ENCODE results near the gene EML4.
"Not testable (repeated sequence)": the region's sequence is repeated elsewhere in the genome, so short reads cannot be mapped to it uniquely, and the experiment has no call there.

EML4 gene

DNA sequence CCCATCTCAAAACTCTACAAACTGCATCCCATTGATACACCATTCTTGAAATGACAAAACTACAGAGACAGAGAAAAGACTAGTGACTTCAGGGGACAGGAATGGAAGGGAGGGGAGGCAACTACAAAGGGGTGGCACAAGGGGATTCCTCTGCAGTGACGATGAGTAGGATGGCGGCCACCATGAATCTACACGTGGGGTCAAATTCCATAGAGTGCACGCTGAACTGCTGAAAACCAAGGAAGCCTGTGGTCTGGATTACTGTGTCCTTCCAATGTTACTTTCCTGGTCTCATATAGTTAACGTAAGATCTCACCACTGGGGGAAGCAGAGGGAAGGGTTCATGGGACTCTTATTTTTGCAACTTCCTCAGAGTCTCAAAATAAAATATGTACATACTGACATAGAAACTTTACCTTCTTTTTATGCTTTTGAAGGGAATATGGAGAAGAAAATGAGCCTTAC, 168.2 kb downstream of the EML4 start:
- DNase-seq (ENCODE audit: low read depth, low spot score), result no peak
- H3K4me3 ChIP-seq (ENCODE audit: low read length), result no peak overlapping the region

DNA sequence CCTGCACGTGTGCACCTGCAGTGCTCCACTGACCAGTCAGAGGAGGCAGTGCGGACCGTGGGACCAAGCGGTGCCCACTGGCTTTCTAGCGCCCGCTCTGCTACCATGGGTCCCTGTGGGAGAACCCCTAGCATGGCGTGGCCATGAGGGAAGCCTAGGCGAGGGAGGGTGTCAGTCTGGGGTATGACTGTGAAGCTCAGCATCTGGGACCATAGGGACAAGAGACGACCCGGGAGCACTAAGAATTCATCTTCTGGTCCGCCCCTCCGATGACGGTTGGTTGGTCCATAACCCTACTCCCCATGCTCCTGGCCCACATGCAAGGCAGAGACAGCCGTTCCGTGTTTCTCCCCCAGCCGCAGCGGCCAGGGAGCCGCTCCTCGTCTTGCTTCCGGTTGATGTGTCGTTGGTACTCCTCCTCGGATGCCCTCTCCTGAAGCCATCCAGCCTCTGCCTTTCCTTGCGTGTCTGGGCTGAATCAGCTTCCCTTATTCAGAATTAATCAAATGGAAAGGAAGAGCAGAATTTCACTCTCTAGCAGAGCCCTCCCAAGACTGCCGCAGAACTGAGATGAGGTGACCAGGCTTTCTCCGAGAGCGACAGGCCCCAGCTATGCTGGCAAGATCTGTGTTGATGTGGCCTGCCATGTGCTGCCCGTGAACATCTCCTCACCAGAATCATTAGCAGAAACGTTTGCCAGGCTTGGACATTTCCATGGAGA, 168.9 kb downstream of the EML4 start:
- DNase-seq (ENCODE audit: low read depth, low spot score), result no peak
- no peak overlapping the region for H3K4me3 ChIP-seq (ENCODE audit: low read length)

DNA sequence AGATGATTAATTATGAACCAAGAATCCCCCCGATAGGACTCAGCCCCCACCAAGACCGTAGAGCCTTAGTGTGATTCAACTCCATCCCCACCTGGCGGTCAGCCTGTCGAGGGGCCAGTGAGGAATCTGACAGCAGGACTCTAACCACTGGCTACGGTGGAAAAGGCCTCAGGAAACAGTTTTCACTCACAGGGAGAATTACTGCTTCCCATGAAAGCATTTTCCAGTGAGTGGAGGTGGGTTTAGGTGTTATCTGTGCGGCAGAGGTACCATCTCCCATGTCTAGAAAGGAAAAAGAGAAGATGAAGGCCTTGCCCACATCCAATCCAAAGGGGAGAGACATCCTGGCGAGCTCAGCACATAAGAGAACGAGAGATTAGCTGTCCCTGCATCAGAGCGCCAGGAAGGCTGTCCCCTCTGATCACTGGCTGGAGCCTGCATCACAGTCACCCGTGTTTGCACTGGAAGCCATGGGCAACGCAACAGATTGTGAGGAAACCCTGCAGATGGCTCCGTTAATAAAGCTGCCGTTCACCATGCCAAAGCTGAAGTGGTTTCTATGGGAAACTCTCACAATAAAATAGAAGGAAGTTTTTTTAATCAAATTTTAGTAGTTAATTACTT, 169.5 kb downstream of the EML4 start:
- no peak overlapping the region for H3K4me3 ChIP-seq (ENCODE audit: low read length)
- no peak for DNase-seq (ENCODE audit: low read depth, low spot score)

DNA sequence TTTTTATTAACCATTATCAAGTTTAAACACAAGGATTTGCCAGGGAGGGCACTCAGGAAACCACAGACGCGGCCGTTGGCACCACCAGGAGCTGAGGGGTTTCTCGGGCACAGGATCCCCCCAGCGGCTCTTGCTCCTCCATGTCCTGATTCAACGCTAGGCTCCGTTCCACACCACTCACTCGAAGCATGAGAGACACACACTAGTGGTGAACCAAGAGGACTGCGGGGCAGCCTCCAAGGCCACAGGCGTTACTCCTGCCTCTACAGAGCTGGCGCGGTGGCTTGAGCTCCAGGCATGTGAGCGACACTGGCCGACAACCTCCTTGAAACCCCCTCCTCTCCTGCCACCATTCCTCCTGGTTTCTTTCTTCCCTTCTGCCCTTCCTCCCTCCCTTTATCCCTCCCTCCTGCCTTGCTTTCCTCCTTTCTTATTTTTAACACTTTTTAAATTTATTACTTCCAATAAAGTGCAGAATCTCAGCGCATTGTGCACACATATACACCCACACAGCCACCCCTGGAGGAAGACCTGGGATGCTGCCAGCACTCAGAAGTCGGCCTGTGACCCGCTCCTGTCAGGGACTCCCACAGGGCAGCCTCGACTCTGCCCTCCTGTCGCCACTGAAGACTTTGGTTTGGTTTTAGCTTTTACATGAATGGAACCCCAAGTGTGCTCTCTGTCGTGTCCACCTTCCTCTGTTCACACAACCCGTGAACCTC, 170.2 kb downstream of the EML4 start:
- H3K4me3 ChIP-seq (ENCODE audit: low read length), result no peak overlapping the region
- no peak for DNase-seq (ENCODE audit: low read depth, low spot score)

DNA sequence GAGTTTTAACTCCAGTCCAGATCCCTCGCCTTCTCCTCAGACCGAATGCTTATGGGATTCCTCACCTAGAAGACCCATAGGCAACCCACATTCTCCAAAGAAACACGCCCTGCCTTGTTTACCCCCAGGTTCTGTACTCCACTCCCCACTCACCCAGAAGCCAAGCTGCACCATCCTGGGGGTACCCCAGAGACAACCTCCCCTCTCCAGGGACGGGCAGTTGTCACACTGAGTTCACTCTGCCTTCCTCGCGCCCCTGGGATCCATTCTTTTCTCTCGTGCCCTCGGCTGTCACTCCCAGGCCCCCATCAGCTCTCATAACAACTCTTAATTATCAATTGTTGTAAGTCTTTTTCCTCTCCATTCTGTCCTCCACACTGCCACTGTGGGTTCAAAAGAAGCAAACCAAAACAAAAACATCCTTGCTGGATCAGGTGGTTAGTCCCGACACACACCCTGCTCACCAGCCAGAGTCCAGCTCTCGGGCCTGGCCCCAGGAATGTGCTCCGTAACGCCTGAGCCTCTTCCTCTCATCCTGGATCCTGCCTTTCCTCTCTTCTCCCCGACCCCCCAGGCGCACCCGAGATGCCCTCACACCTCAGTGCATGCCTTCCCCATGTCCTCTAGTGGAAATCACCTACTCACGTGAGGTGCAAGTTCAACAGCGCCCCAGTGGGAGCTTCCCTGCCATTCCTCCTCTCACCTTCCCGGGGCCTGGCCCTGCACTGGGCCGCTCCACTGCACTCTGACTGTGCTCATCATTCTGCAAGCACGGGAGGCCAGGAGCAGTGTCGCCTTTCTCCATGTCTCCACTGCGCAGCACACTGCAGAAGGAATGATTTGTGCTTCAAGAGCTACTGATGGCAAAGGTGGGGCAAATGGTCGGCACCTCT, 171.1 kb downstream of the EML4 start:
- no peak overlapping the region for H3K4me3 ChIP-seq (ENCODE audit: low read length)
- no peak for DNase-seq (ENCODE audit: low read depth, low spot score)

DNA sequence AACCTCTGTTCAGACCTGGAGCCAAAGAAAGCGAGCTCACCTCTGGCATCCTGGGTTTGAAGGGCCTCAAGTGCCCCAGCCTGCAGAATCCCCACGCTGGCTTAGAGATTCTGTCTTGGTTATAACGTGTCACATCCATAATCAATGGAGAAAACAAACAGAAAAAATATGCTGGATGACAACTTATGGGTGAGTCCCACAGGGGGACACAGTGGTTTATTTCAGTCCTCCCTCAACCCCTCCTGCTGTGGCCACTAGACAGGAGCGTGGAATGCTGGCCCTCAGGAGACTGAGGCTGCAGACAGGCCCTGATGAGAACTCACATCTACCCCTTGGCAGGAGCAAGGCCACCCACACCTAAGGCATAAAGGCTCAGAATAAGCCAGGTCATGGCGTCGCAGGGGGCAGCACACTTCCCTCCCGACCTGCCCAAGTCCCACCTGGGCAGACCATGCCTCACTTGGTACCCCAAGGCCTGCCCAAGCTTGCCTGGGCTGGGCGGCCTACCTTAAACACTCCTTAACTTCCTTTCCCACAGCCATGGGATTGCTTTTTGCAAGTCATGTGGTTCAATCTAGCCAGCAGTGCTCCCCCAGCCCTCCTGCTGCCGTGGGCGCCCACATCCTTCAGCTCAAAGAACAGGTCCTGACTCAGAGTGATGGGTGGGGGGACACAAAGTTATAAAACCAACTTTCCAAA, 171.9 kb downstream of the EML4 start:
- H3K4me3 ChIP-seq (ENCODE audit: low read length), result no peak overlapping the region
- peak; percentile 64 for DNase-seq (ENCODE audit: low read depth, low spot score)

DNA sequence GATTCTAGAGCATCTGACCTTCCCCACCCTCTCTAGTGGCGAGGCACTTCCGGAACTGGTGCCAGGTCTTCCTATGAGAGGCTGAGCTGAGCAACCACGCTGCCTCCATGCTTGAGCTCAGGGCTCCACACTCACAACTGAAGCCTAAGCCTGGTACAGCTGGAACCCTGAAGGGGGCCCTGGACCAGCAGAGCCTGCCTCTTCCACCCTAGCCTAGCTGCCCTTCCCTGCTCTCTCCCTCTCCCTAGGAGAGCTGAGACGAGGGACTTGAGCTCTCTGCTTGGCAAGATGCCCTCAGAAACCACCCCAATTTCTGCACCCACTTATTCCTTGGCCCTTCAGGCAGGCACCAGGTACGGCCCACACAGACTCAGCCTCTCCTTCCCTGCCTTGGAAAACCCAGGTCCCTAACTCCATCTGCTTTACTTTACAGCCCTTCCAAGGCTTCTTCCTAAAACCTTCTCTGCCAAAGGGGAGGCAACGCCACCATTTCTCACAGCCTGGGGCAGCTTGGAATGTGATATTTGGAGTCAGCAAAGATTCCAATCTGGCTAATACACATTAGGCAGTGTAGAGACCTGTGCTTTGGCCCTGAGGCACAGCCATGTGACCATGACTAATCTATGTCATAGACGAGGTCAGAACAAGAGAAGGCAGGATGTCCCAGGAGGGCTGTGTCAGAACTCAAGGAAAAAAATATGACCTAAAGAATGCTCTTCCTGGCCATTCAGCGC, 173.1 kb downstream of the EML4 start:
- no peak overlapping the region for H3K4me3 ChIP-seq (ENCODE audit: low read length)
- peak; percentile 65 for DNase-seq (ENCODE audit: low read depth, low spot score)

DNA sequence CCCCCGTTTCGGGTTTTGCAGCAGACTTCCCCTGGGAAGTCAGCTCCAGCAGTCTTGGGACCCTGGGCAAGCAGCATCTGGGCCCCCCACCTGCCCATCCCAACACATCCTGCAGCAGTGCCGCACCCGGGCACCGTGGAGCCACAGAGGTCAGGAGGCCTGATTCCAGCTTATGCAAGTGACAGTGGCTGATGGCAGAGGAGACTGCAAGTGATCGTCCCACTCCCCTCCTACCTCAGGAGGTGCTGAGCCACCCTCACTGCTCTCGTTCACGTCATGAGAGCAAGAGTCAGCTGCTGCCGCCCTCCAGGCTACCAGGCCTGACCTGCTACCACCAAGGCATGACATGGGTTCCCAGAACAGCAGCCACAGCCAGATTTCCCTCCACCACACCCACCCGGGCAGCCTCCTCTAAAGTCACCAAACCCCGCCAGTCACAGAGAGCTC, 173.7 kb downstream of the EML4 start:
- no peak for DNase-seq (ENCODE audit: low read depth, low spot score)
- no peak overlapping the region for H3K4me3 ChIP-seq (ENCODE audit: low read length)

DNA sequence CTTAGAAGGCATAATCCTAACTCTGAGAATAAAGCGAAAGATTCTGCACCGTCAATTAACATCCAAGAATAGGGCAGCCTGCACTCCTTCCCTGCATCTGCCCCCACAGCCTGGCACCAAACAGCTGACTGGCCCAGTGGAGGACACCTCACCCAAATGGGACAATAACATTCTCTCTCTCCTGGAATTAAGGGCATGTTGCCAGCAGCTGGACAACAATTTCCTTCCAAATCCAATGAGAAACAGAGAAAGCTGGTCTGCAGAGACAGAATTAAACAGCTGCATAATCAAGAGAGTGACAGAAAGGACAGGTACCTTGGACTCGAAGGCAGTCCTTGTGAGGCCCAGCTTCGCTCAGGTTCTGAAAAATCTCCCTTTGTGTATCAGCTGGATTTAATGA, 176.8 kb downstream of the EML4 start:
- H3K4me3 ChIP-seq (ENCODE audit: low read length), result no peak overlapping the region
- DNase-seq (ENCODE audit: low read depth, low spot score), result no peak

DNA sequence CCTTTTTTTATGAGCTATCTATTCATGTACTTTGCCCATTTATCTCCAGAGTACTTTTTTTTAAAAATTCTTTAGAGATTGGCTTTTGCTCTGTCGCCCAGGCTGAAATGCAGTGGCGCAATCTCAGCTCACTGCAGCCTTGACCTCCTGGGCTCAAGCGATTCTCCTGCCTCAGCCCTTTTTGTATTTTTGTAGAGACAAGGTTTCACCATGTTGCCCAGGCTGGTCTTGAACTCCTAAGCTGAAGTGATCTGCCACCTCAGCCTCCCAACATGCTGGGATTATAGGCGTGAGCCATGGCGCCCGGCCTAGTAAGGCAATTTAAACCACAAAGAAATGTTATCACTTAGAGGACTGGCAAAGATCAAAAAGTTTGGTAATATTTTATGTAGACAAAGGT, 177.7 kb downstream of the EML4 start:
- H3K4me3 ChIP-seq (ENCODE audit: low read length); DNase-seq (ENCODE audit: low read depth, low spot score): not testable (repeated sequence)

DNA sequence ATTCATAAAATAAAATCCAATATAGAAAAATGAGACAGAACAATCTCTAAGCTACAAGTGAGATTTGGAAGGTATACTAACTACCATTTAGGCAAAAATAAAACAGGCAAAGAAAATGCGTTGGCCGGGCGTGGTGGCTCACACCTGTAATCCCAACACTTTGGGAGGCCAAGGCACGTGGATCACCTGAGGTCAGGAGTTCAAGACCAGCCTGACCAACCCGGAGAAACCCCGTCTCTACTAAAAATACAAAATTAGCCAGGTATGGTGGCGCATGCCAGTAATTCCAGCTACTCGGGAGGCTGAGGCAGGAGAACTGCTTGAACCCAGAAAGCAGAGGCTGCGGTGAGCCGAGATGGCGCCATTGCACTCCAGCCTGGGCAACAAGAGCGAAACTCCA, 178.4 kb downstream of the EML4 start:
- not testable (repeated sequence) for DNase-seq (ENCODE audit: low read depth, low spot score); H3K4me3 ChIP-seq (ENCODE audit: low read length)

DNA sequence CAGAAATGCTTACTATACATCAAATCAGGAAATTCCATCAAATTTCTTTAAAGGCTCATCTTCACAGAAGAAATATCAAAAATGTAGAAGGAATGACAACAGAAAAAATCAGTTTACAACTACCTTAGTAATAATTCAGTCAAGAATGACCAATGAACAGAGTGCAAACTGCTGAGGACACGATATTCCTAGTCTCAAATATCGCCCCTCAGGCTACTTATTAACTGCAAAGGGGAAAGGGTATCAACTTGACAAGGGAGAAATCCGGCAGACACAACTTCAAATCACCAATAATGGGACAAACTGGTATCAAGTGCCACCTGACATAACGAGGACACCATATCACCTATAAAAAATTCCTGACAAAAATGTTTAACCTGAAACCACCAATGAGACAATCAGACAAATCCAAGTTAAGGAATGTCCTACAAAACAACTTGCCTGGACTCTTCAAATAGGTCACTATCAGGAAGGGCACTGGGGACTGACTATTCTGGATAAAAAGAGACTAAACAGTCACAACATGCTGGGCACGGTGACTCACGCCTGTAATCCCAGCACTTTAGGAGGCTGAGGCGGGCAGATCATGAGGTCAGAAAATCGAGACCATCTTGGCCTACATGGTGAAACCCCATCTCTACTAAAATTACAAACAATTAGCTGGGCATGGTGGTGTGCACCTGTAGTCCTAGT, 179.1 kb downstream of the EML4 start:
- no peak for DNase-seq (ENCODE audit: low read depth, low spot score)
- H3K4me3 ChIP-seq (ENCODE audit: low read length), result no peak overlapping the region

DNA sequence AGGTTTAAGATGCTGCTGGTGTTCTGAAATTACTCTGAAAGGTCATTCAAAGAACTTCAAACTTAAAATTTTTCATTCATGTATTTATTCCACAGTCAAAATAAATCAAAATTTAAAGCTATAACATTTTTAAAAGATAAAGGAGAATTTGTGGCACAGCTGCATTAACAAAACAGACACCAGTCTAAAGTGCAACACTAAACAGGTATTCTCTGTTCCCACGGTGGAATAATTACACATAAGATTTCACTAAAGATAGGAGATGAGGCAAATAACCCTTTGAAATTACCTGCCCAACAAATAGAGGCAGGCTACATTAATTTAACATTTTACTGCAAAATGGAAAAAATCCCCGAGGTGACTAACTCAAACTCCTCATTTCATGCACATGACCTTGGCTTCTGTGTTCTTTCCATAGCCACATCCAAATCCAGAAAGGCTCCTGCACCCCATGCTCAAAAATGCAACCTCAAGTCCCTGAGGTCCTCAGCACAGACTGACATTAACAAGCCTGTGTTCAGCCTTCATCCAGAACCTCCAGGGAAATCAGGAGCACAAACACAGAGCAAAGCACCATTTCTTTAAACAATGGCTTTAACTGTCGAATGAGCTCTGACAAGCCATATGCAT, 181.4 kb downstream of the EML4 start:
- DNase-seq (ENCODE audit: low read depth, low spot score), result no peak

DNA sequence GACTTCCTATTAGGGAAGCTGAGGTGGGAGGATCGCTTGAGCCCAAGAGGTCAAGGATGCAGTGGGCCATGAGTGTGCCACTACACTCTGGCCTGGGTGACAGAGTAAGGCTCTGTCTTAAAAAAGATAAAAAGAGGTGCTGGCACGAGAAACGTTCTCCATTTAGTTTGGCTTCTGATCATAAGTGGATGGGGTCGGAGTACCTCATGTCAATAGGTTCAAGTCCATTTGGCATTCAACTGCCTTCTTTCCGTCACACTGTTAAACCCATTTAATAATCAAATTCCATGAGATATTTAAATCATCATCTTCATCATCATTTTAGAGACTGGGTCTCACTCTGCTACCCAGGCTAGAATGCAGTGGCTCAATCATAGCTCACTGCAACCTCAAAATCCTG, 182.7 kb downstream of the EML4 start:
- H3K4me3 ChIP-seq (ENCODE audit: low read length), result no peak overlapping the region
- no peak for DNase-seq (ENCODE audit: low read depth, low spot score)

More for the DNA sequence above, 181.4 kb downstream of the EML4 start:
- no peak overlapping the region for H3K4me3 ChIP-seq (ENCODE audit: low read length)

DNA sequence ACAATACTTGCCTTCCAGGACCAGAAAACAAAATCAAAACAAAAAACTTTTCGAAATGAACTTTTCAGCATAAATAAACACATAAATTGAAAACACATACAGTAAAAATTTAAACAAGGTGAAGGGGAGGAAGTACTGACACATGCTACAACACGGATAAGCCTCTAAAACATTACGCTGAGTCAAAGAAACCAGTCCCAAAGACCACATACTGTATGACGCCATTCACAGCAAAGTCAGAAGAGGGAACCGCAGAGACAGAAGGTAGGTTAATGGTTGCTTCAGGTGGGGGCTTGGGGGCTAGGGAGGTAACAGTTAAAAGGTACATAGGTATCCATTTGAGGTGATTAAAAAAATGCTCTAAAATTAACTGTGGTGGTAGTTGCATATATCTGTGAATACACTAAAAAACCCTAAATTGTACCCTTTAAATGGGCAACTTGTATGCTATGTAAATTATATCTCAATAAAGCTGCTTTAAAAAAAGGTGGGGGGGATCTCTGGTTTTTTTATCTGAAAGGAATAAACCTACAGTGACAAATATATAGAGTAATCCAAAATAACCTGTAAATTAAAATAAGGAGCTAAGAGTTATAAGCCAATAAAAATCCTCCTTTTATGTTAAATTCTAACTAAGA, 184.8 kb downstream of the EML4 start:
- DNase-seq (ENCODE audit: low read depth, low spot score), result no peak

DNA sequence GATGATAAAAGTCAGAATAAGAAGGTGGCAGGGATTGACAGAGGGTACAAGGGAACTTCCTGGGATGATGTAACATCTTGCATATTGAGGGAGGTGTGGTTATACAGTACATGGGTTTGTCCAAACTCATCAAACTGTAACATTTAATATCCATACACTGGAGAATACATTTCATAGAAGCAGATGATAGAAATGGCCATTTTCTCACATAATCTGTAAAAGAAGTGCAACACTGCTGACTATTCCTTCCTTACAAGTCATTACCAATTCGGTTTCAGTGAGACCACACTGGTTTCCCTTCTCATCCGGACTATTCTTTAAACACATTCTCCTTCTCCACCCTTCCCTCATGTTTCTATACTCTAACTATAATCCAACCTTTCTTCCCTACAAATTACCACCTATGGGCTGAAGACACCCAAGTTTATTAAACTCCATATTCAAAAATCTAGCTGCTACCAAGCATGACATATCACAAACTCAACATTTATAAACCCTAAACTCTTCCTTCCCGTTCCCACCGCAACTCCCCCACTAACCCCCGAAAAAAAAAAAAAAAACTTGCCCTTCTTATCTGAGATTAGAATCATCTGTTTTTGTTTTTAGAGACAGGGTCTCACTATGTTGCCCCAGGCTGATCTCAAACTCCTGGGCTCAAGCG, 190.3 kb downstream of the EML4 start:
- DNase-seq (ENCODE audit: low read depth, low spot score), result no peak

More for the DNA sequence above, 184.8 kb downstream of the EML4 start:
- no peak overlapping the region for H3K4me3 ChIP-seq (ENCODE audit: low read length)

More for the DNA sequence above, 190.3 kb downstream of the EML4 start:
- peak overlapping the region; percentile 82 for H3K4me3 ChIP-seq (ENCODE audit: low read length)
